Measurements from ENCODE around the gene CCDC136.

Gene CCDC136

DNA sequence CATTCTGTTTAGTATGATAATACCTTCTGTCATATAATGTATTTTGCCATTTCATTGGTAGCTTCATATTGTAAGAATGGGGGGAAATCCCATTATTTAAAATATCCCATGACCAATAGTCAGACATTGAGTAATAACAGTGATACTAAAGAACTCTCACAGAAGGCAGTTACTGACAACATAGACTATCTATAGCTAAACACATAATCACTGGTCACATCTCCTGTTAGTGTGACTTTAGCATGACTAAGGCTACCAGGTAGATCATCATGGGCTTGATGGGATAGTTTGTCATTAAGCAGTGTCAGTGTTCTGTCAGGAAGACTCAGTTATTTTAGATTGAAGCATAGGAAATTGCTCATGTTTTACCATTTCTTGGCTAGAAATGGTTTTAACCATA, 32.5 kb upstream of the CCDC136 start:
- Mint-ChIP-seq H3K27me3 (no peaks in the 10 kb centered on the region), H3K9me3 (no peaks in the 10 kb centered on the region), H3K4me1 (no peaks in the 10 kb centered on the region), H3K36me3 (ENCODE audit: insufficient read depth) (peaks cover 44% of the 10 kb centered on the region), H3K4me3 (no peak overlapping the region), H3K27ac (ENCODE audit: low read depth) (no peak overlapping the region)
- DNase-seq (ENCODE audit: low spot score in 2 of 2) (no peak), ATAC-seq (replicated peaks; ENCODE audit: extremely low read depth, poor library complexity, severe bottlenecking) (no peak)

DNA sequence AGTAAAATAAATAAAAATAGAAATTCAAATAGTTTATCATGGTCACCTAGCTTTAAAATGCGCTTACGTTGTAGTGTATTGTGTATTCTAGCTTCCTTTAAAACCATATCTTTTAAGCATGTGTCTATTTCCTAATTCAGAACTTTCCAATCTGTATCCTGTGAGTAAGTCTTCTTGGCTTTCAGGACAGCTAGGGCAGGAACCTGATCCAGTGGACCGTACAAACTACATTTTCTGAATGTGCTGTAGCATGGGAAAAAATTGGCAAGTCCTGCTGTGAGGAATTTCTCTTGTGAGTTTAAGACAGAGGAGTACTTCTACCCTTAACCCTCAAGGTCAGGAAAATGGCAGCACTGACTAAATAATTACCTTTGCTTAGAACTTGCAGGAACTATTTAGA, 28.2 kb upstream of the CCDC136 start:
- Mint-ChIP-seq H3K27ac (ENCODE audit: low read depth) (no peak overlapping the region), H3K36me3 (ENCODE audit: insufficient read depth) (peaks cover 37% of the 10 kb centered on the region), H3K4me3 (no peak overlapping the region), H3K9me3 (no peaks in the 10 kb centered on the region), H3K27me3 (no peaks in the 10 kb centered on the region), H3K4me1 (no peaks in the 10 kb centered on the region)
- ATAC-seq (replicated peaks; ENCODE audit: extremely low read depth, poor library complexity, severe bottlenecking) (no peak), DNase-seq (ENCODE audit: low spot score in 2 of 2) (no peak)

DNA sequence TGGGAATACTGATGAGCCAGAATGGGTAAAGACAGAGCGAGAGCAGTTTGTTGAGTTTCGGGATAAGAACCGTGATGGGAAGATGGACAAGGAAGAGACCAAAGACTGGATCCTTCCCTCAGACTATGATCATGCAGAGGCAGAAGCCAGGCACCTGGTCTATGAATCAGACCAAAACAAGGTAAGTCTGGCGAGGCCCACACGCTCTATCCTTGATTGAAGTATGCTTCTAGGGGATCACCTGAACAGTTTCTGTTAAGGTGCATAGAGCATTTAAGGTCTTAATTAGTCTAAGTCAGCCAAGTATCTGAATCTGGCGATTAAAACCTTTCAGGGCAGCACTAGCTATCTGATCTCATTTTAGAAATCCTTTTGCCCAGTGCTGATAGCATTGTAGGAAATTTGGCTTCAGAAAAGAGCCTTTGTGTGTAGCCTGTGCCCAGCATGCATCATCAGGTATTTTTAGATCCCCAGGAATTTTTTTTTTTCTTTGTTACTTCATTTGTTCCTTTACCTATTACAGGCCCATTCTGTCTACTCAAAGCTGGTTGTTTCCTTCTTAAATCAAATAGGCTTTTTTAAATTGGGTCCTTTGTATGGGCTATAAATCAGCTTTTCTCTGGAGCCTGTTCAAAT, 24.2 kb upstream of the CCDC136 start:
- ATAC-seq (replicated peaks; ENCODE audit: extremely low read depth, poor library complexity, severe bottlenecking) = no peak
- Mint-ChIP-seq H3K9me3 (no peaks in the 10 kb centered on the region), H3K27me3 (no peaks in the 10 kb centered on the region), H3K36me3 (ENCODE audit: insufficient read depth) (peaks cover 34% of the 10 kb centered on the region), H3K4me3 (no peak overlapping the region), H3K27ac (ENCODE audit: low read depth) (no peak overlapping the region), H3K4me1 (no peaks in the 10 kb centered on the region)
- no peak for DNase-seq (ENCODE audit: low spot score in 2 of 2)

DNA sequence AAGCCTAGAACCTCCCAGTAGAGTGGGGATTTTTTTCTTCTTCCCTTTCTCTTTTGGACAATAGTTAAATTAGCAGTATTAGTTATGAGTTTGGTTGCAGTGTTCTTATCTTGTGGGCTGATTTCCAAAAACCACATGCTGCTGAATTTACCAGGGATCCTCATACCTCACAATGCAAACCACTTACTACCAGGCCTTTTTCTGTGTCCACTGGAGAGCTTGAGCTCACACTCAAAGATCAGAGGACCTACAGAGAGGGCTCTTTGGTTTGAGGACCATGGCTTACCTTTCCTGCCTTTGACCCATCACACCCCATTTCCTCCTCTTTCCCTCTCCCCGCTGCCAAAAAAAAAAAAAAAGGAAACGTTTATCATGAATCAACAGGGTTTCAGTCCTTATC, 21.5 kb upstream of the CCDC136 start:
- no peaks in the 10 kb centered on the region for H3K27me3 Mint-ChIP-seq

DNA sequence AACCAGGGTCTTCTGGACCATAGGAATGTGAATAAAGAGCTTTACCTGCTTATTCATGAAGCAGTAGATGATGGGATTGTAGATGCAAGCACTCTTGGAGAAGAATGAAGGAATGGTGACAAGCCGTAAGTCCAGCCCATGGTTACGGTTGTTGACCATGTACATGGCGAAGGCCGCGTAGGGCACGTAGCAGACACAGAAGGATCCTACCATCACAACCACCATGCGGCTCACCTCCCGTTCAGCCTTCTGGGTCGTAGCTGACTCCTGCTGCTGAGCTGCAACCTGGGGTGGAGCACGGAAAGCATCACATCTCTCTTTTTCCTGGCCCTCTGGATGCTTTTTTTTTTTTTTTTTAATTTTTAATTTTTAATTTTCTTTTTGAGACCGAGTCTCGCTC, 18.2 kb upstream of the CCDC136 start:
- Mint-ChIP-seq H3K4me3 (no peak overlapping the region), H3K36me3 (ENCODE audit: insufficient read depth) (peaks cover 20% of the 10 kb centered on the region), H3K27me3 (no peaks in the 10 kb centered on the region), H3K9me3 (peaks cover 8% of the 10 kb centered on the region), H3K27ac (ENCODE audit: low read depth) (no peak overlapping the region), H3K4me1 (no peaks in the 10 kb centered on the region)
- no peak for ATAC-seq (replicated peaks; ENCODE audit: extremely low read depth, poor library complexity, severe bottlenecking)
- DNase-seq (ENCODE audit: low spot score in 2 of 2) = no peak

More for the DNA sequence above, 21.5 kb upstream of the CCDC136 start:
- Mint-ChIP-seq H3K9me3 (no peaks in the 10 kb centered on the region), H3K4me3 (no peak overlapping the region), H3K27ac (ENCODE audit: low read depth) (no peak overlapping the region), H3K4me1 (no peaks in the 10 kb centered on the region), H3K36me3 (ENCODE audit: insufficient read depth) (peaks cover 33% of the 10 kb centered on the region)
- ATAC-seq (replicated peaks; ENCODE audit: extremely low read depth, poor library complexity, severe bottlenecking) (no peak), DNase-seq (ENCODE audit: low spot score in 2 of 2) (no peak)

DNA sequence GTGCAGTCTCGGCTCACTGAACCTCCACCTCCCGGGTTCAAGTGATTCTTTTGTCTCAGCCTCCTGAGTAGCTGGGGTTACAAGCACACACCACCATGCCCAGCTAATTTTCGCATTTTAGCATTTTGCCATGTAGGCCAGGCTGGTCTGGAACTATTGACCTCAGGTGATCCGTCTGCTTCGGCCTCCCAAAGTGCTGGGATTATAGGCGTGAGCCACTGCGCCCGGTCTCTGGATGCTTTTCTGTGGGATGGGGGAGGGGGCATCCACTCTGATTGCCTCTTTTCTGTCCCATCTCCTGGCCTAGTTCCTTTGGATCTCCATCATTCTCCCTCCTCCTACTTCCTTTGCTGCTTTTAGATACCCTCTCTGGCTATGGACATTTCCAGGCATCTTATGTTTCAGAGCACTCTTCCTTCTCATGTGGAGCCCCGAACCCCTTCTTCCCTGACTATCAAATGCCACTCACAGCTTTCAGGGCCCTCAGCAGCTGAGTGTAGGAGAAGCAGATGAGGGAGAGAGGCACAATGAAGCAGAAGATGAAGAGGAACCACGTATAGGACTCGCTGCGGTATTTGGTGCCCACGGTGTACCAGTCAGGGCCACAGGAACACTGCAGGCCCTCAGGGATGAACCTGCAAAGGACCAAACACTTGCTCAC, 17.6 kb upstream of the CCDC136 start:
- Mint-ChIP-seq H3K27ac (ENCODE audit: low read depth) (no peak overlapping the region), H3K36me3 (ENCODE audit: insufficient read depth) (peaks cover 17% of the 10 kb centered on the region)

DNA sequence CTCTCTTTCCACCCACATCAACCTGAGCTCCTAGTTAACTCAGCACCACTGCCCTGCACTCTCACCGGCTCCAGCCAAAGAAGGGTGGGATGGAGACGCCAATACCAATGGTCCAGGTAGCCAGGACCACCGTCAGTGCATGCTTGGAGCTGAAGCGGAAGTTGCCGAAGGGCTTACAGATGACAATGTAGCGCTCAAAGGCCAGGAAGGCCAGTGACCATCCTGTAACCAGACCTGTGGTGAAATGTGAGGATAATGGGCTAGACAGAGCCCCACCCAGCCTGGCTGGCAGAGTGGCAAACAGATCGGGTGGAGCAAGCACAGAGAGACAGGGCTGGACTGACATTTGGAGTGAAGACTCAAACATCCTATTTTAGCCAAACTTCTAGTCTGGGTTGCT, 16.8 kb upstream of the CCDC136 start:
- peaks cover 11% of the 10 kb centered on the region for H3K36me3 Mint-ChIP-seq (ENCODE audit: insufficient read depth)
- peaks cover 8% of the 10 kb centered on the region for H3K9me3 Mint-ChIP-seq
- ATAC-seq (replicated peaks; ENCODE audit: extremely low read depth, poor library complexity, severe bottlenecking) (no peak), DNase-seq (ENCODE audit: low spot score in 2 of 2) (no peak)
- H3K27me3 Mint-ChIP-seq = no peaks in the 10 kb centered on the region
- H3K4me3 Mint-ChIP-seq = no peak overlapping the region
- no peaks in the 10 kb centered on the region for H3K4me1 Mint-ChIP-seq
- no peak overlapping the region for H3K27ac Mint-ChIP-seq (ENCODE audit: low read depth)

More for the DNA sequence above, 17.6 kb upstream of the CCDC136 start:
- H3K4me1 Mint-ChIP-seq = no peaks in the 10 kb centered on the region
- H3K27me3 Mint-ChIP-seq = no peaks in the 10 kb centered on the region
- DNase-seq (ENCODE audit: low spot score in 2 of 2) (no peak), ATAC-seq (replicated peaks; ENCODE audit: extremely low read depth, poor library complexity, severe bottlenecking) (no peak)
- no peak overlapping the region for H3K4me3 Mint-ChIP-seq
- peaks cover 8% of the 10 kb centered on the region for H3K9me3 Mint-ChIP-seq

DNA sequence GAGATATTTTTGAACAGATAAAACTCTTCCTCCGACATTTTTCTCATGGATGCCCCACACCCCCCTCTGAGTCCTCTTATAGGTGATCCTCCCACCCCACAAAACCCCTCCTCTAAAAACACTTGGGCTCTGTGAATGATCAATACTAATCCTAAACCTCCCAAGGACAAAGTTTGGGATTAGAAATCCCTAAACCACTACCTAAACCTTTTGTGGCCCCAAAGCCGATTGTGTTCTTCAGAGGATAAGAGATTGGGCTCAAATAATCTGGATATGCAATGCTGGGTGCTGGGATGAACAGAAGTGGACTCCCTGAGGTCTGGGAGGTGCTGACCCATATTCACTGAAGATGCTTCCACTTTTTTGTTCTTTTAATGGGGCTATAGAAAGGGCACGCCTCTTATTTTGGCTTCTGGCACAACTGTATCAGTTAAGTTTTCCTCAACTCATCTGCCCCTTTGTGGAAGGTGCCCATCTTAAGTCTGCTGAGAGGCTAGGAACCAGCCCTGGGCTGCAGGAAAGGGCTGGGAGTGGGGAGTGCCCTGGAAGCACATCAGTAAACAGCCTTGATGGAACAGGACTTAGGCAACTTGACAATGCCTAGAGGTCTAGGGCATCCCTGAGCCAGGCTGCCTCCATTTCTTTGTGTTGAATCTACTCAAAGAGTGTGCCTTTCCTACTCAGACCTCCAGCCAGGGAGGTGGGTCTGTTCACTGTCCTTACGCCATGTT, 15.9 kb upstream of the CCDC136 start, which contains the start of gene OPN1SW:
TSS of gene OPN1SW (minus strand) at position 51 of the 731 bp plus-strand sequence. CDS start at position 38, 13 bp downstream.
- Mint-ChIP-seq H3K9me3 (peaks cover 8% of the 10 kb centered on the region), H3K4me3 (no peak within 1 kb of the TSS), H3K27me3 (no peaks in the 10 kb centered on the region), H3K36me3 (ENCODE audit: insufficient read depth) (peaks cover 8% of the 10 kb centered on the region), H3K4me1 (no peaks in the 10 kb centered on the region), H3K27ac (ENCODE audit: low read depth) (no peak within 1 kb of the TSS)
- no peak for DNase-seq (ENCODE audit: low spot score in 2 of 2)
- ATAC-seq (replicated peaks; ENCODE audit: extremely low read depth, poor library complexity, severe bottlenecking) = no peak

DNA sequence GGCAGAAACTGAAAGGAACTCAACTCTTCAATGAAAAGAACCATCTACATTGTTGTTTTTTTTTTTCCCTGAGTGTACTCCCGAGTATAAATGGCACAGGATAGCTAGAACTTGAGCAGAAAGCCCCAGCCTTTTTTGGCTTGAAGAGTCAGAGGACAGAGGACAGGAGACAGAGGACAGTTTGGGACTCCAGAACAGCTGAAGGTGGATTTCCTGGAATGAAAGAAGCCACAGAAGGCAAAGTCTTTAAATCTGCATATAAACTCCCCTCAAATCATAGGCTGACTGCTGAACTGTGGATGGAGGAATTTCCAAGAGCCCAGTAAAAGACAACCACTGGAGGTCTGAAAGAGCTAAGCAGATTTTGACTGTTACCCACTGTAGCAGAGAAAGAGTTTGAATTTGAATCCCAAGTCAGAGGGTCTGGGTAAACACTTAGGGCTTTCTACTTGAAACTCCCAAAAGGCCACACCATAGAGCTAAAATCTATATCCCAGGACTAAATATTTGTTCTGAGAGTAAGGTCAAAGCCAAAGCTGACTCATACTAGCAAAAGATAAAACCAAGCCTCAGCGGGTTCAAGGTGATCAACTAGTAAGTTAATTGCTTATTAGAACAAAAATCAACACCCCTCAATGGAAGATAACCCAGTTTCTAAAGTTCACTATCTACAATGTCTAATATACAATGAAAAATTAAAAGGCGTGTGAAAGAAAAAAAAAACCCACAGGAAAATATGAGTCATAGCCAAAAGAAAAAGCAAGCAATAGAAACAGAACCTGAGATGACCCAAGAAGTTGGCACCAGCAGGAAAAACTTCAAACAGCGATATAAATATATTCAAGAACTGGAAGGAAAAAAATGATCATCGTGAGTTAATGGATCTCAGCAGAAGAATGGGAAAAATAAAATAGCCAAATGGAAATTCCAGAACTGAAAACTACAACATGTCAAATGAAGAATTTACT, 14.3 kb upstream of the CCDC136 start:
- H3K9me3 Mint-ChIP-seq = peaks cover 8% of the 10 kb centered on the region
- H3K27me3 Mint-ChIP-seq = no peaks in the 10 kb centered on the region
- no peaks in the 10 kb centered on the region for H3K4me1 Mint-ChIP-seq
- no peak for ATAC-seq (replicated peaks; ENCODE audit: extremely low read depth, poor library complexity, severe bottlenecking)
- peaks cover 4% of the 10 kb centered on the region for H3K36me3 Mint-ChIP-seq (ENCODE audit: insufficient read depth)
- DNase-seq (ENCODE audit: low spot score in 2 of 2) = no peak
- H3K27ac Mint-ChIP-seq (ENCODE audit: low read depth) = peak overlapping the region; percentile 44
- H3K4me3 Mint-ChIP-seq = no peak overlapping the region

DNA sequence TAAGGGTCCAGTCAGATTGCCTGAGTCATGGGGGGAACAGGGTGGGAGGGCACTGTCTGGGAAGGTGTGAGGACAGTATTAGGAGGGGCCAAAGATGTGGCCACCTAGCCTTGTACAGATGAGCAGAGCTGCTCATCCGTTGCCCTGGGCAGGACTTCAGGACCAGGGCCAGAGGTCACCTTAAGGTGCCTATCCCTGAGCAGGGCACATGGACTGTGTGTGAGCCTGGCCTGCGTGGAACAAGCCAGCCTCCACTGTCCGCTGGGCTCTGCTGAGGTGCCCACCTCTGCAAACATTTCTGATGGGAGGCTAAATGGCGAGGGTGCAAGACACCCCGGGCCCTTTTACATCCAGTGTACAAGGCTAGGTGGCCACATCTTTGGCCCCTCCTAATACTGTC, 12.8 kb upstream of the CCDC136 start:
- DNase-seq (ENCODE audit: low spot score in 2 of 2) = no peak
- ATAC-seq (replicated peaks; ENCODE audit: extremely low read depth, poor library complexity, severe bottlenecking) = no peak
- Mint-ChIP-seq H3K4me1 (no peaks in the 10 kb centered on the region), H3K27me3 (no peaks in the 10 kb centered on the region), H3K27ac (ENCODE audit: low read depth) (no peak overlapping the region), H3K36me3 (ENCODE audit: insufficient read depth) (peaks cover 4% of the 10 kb centered on the region), H3K4me3 (no peak overlapping the region), H3K9me3 (peaks cover 8% of the 10 kb centered on the region)

DNA sequence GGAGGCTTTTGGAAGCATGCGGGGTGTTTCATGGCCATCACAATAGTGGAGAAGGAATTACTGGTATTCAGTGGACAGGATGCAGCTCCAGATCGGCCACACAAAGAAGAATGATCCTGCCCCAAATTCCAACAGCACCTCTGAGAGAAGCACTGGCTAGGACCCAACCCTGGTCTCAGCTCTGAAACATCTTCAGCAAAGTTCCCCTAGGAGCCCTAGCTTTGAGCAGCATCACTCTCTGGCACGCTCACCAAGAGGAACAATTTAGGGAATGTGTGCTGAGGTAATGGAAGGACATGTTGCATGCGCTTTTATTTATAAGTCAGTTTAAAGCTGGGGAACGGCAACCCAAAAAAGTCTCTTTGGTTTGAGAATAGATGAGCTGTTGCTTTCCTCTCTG, 10.6 kb upstream of the CCDC136 start:
- H3K4me1 Mint-ChIP-seq = no peaks in the 10 kb centered on the region
- no peak overlapping the region for H3K27ac Mint-ChIP-seq (ENCODE audit: low read depth)
- H3K27me3 Mint-ChIP-seq = no peaks in the 10 kb centered on the region
- H3K9me3 Mint-ChIP-seq = peaks cover 8% of the 10 kb centered on the region
- no peaks in the 10 kb centered on the region for H3K36me3 Mint-ChIP-seq (ENCODE audit: insufficient read depth)
- no peak overlapping the region for H3K4me3 Mint-ChIP-seq
- DNase-seq (ENCODE audit: low spot score in 2 of 2) (no peak), ATAC-seq (replicated peaks; ENCODE audit: extremely low read depth, poor library complexity, severe bottlenecking) (no peak)

DNA sequence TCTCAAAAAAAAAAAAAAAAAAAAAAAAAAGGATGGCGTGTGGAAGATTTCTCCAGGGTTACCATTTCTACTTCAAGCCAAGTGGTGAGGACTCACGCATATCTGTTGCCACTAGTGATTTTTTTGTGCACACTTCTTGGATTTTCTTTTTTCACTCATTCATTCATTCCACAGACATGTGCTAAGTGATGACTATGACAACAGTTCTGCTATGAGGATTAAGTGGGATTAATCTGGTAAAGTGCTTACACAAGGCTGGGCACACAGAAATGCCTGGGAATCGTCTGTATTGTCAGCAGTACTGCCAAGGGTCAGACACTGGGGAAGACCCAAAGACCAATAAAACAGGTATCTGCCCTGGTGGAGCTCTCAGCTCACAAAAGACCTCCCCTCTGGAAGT, 9.9 kb upstream of the CCDC136 start:
- no peak for DNase-seq (ENCODE audit: low spot score in 2 of 2)
- Mint-ChIP-seq H3K27ac (ENCODE audit: low read depth) (no peak overlapping the region), H3K27me3 (no peaks in the 10 kb centered on the region), H3K4me1 (no peaks in the 10 kb centered on the region), H3K36me3 (ENCODE audit: insufficient read depth) (no peaks in the 10 kb centered on the region), H3K4me3 (no peak overlapping the region), H3K9me3 (peaks cover 8% of the 10 kb centered on the region)
- ATAC-seq (replicated peaks; ENCODE audit: extremely low read depth, poor library complexity, severe bottlenecking) = no peak

Data from central memory CD8-positive, alpha-beta T cell (primary cell).